Measurements from ENCODE around the gene TPSD1. TPM values are rescaled to one million over a fixed set of nuclear protein-coding genes. Genes with fewer than 3 reads are reported as not detected.

The TPSD1 gene
- total and polyA plus RNA-seq, 2 donors, result 0.14 to 1.1 TPM

Other genes starting within 250 kb of the TPSD1 start
- not detected for gene SSTR5, start 183.3 kb upstream of the TPSD1 start, total RNA-seq
- not detected for gene SSTR5, start 183.3 kb upstream of the TPSD1 start, polyA plus RNA-seq
- not detected for gene C1QTNF8, start 159.8 kb upstream of the TPSD1 start, total RNA-seq
- 0.05 TPM for gene C1QTNF8, start 159.8 kb upstream of the TPSD1 start, polyA plus RNA-seq
- 0.61 TPM for gene CACNA1H, start 103.0 kb upstream of the TPSD1 start, total RNA-seq
- 2.6 TPM for gene CACNA1H, start 103.0 kb upstream of the TPSD1 start, polyA plus RNA-seq
- not detected for gene TPSG1, start 30.8 kb upstream of the TPSD1 start, total RNA-seq
- 0.14 TPM for gene TPSG1, start 30.8 kb upstream of the TPSD1 start, polyA plus RNA-seq
- 0.71 TPM for gene TPSB2, start 25.9 kb upstream of the TPSD1 start, total RNA-seq
- gene TPSB2, start 25.9 kb upstream of the TPSD1 start, polyA plus RNA-seq, result 15.5 TPM
- gene TPSAB1, start 15.4 kb upstream of the TPSD1 start, total RNA-seq, result 4.3 TPM
- 11.1 TPM for gene TPSAB1, start 15.4 kb upstream of the TPSD1 start, polyA plus RNA-seq
- 58.5 TPM for gene UBE2I, start 53.6 kb downstream of the TPSD1 start, total RNA-seq
- gene UBE2I, start 53.6 kb downstream of the TPSD1 start, polyA plus RNA-seq, result 105 TPM
- 0.52 TPM for gene BAIAP3, start 77.6 kb downstream of the TPSD1 start, total RNA-seq
- gene BAIAP3, start 77.6 kb downstream of the TPSD1 start, polyA plus RNA-seq, result 5.4 TPM
- 38.7 TPM for gene TSR3, start 95.8 kb downstream of the TPSD1 start, total RNA-seq
- 46.8 TPM for gene TSR3, start 95.8 kb downstream of the TPSD1 start, polyA plus RNA-seq
- gene GNPTG, start 95.9 kb downstream of the TPSD1 start, total RNA-seq, result 27.8 TPM
- 61.3 TPM for gene GNPTG, start 95.9 kb downstream of the TPSD1 start, polyA plus RNA-seq
- gene UNKL, start 158.6 kb downstream of the TPSD1 start, total RNA-seq, result 10.5 TPM
- 21.9 TPM for gene UNKL, start 158.6 kb downstream of the TPSD1 start, polyA plus RNA-seq
- 20.6 TPM for gene UQCC4, start 164.7 kb downstream of the TPSD1 start, total RNA-seq
- gene UQCC4, start 164.7 kb downstream of the TPSD1 start, polyA plus RNA-seq, result 24.4 TPM
- not detected for gene PERCC1, start 175.0 kb downstream of the TPSD1 start, total RNA-seq
- 0.07 TPM for gene PERCC1, start 175.0 kb downstream of the TPSD1 start, polyA plus RNA-seq
- 0.71 TPM for gene CCDC154, start 188.5 kb downstream of the TPSD1 start, total RNA-seq
- gene CCDC154, start 188.5 kb downstream of the TPSD1 start, polyA plus RNA-seq, result 14.0 TPM
- gene CLCN7, start 219.0 kb downstream of the TPSD1 start, total RNA-seq, result 17.5 TPM
- 78.5 TPM for gene CLCN7, start 219.0 kb downstream of the TPSD1 start, polyA plus RNA-seq
- gene PTX4, start 232.9 kb downstream of the TPSD1 start, total RNA-seq, result 0.05 TPM
- 0.05 TPM for gene PTX4, start 232.9 kb downstream of the TPSD1 start, polyA plus RNA-seq
- 14.0 TPM for gene TELO2, start 237.3 kb downstream of the TPSD1 start, total RNA-seq
- 97.4 TPM for gene TELO2, start 237.3 kb downstream of the TPSD1 start, polyA plus RNA-seq

Data from thymus (tissue), 2 donors.